NCI-H2107 treated with DMSO at 0.1 percent for 48 hours (cell line): ENCODE data around the gene LRRC17.
A peak's percentile ranks its signal among the peaks of the same experiment; 100 is the strongest.

Experiments
- DNase-seq: peaks from one replicate; lab custom pipeline; 2025; ENCODE audit not compliant: unreplicated experiment; lab: John Stamatoyannopoulos, UW

LRRC17 gene, protein sequence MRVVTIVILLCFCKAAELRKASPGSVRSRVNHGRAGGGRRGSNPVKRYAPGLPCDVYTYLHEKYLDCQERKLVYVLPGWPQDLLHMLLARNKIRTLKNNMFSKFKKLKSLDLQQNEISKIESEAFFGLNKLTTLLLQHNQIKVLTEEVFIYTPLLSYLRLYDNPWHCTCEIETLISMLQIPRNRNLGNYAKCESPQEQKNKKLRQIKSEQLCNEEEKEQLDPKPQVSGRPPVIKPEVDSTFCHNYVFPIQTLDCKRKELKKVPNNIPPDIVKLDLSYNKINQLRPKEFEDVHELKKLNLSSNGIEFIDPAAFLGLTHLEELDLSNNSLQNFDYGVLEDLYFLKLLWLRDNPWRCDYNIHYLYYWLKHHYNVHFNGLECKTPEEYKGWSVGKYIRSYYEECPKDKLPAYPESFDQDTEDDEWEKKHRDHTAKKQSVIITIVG

DNA sequence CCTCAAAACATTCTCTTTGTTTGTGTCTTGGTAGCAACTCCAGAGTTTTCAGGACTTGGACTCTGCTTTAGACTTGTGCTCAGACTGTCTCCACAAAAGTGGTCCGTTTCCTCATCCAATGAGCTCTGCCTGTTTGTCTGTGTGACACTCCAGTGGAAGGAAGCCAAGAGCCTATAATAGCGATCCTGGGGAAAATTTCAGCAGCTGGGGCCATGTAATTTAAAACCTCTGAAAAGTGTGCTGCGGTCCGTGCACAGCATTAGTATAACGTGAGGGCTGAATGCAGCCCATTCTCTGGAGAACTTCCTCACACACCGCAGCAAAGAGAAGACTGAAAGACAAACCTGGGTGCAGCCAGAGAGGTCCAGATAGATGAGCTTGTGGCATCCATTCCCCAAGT lies at the start of gene LRRC17:
Gene LRRC17, plus strand, starts transcription at position 259 of the 400 bp plus-strand sequence. CDS start 20,914 bp downstream, outside the sequence.
- peak; percentile 97 for DNase-seq

GRCh38 chr7:102864958-102865357 lies 47.8 kb upstream of the LRRC17 start:
- DNase-seq, result no peak

- DNase-seq, result no peak
Measured at GRCh38 chr7:102866535-102867215, 46.1 kb upstream of the LRRC17 start.

DNA sequence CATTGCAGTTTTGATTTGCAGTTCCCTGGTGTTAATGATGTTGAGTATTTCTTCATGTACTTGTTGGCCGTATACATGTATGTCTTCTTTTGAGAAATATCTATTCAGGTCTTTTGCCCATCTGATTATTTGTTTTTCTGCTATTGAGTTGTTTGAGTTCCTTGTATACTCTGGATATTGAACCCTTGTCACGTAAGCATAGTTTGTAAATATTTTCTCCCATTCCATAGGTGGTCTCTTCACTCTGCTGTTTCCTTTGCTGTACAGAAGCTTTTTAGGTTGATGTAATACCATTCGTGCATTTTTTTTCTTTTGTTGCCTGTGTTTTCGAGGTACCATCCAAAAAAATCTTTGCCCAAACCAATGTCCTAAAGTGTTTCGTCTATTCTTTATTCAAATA lies 43.6 kb upstream of the LRRC17 start:
- DNase-seq, result no peak

DNA sequence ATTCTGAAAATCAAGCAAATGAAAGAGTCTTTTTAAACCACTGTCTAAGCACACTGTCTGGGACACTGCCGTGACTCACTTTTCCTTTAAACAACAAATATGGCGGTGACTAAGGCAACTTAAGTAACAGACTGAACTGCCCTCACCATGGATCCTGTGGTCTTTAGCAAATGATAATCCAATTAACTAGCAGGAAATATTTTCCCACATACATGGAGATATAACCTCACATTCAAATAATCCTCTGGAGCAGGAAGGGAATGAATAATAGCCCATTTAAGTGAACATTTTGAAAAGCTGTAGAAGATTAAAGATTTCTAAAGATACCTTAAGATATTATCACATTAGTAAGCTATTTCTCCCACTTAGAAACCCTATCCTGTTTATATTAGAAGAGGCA lies 40.3 kb upstream of the LRRC17 start:
- no peak for DNase-seq

DNA sequence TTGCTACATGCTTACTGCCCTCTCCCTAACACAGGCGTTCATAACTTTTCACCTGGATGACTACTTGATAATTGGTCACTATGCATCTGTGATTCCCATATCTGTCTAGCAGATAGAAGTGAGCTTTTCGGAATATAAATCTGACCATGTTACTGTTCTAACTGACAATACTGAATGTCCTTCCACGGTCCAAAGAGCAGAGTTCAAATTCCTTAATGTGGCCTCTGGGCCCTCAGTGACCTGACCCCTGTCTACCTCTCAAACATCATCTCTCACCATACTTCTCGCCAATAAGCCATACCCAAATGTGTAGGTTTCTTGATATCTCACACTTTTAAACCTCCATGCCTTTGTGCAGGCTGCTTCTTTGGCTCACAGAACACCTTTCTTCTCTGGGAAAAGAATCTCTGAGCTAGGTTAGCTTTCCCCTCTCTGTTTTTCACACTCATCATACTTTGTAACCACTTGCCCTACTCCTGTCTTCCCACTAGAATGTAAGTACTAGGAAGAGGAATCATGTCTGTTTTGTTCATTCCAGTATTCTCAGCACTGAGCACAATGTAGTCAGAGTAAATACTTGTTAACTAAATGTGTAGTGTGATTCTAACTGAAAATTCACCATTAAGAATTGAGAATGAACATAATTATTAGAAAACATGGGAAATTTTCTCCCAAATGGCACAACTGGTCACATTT lies 39.2 kb upstream of the LRRC17 start:
- DNase-seq, result no peak

DNA sequence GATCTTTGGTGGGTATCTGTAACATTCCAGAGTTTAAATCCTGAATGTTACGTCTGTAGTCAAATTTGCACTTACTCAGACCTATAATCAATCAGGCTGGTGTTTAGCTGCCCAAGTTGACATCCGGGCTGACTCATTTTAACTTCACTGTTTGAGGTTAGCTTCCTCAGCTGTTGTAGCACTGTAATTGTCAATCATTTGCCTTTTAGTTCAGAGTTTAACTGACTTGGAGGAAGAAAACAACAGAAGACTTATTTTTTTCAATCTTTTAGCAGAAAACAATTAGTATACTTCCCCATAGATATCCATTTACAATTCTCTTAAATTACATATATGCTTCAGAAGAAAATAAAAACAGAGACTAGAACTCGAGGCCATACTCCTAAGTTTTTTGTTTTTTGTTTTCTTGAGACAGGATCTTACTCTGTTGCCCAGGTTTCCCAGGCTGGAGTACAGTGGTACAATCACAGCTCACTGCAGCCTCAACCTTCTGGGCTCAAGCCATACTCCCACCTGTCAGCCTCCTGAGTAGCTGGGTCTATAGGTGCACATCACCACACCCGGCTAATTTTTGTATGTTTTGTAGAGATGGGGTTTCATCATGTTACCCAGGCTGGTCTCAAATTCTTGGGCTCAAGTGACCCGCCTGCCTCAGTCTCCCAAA lies 38.5 kb upstream of the LRRC17 start:
- no peak for DNase-seq

GRCh38 chr7:102874966-102875365 lies 37.8 kb upstream of the LRRC17 start:
- DNase-seq, result no peak

DNA sequence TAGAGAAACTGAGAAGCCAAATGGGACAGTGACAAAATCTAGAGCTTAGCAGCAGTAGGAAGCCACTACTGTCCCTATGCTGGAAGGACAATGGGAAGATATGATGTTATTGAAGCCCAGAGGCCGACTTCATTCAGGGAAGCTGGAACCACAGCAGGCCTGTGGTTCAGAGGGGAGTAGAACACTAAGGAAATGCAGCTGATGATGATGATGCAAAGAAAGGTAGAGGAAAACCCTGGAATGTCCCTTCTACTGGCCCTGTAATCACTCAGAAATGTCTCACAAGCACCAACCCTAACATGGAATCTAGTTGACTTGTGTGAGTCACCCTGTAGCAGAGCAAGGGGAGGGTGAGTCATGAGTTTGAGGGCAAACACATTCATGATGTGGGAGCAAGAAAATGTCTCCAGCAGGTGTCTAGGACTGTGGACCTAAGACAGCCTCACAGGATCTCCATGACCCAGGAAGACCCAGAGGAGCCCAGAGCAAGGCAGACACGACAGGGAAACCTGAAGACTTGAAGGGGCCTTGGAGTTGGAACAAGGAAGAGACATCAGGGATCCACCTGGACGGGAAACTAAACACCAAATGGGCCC lies 37.0 kb upstream of the LRRC17 start:
- DNase-seq, result no peak

GRCh38 chr7:102883098-102883860 lies 29.5 kb upstream of the LRRC17 start:
- no peak for DNase-seq

GRCh38 chr7:102888561-102889233 lies 24.1 kb upstream of the LRRC17 start:
- no peak for DNase-seq

DNA sequence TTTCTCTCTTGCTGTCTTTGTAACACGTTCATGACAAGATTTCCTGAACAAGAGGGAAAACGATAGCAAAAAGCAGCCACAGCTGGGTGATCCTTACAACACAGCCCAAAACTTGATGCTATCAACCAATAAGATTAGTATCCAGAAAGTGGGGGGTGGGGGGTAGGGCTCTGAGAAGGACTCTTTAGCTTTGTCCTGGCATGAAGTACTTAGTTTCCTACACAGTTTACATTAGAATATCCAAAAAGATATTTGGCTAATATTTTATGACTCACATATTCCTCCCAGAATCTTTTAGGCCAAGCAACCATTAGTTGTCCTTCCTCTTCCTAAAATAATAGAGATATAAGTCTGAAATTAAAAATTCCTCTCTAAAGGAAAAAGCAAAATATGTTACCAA lies 22.9 kb upstream of the LRRC17 start:
- no peak for DNase-seq

DNA sequence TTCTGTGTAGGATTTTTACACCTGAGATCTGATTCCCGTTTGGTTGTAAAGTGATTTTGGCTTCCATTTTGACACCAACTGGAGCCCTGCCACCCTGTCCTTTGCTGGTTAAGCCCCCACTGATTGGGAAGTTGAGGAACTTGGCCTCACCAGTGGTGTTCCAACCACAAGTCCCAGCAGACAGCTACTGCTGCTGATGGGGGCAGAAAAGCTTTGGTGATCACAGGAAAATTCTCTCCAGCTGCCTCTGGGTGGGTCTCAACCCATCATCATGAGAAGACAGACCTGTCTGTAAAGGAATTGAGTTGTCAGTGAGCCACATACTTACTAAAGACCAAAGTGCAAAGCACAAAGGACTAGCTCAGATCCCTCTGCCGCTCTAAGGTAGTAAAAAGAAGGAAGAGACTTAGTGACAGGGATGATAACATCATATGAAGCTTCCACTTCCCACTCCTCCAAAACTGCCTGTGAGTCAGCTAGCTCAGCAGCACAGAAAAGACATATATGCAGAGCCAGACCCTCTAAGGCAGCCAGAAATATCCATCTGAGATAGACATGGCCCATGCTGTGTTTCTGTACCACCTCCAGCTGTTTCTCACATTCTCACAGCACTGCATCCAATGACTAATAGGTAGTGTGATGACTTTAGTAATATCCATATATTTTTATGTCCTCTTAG lies 22.4 kb upstream of the LRRC17 start:
- no peak for DNase-seq

DNA sequence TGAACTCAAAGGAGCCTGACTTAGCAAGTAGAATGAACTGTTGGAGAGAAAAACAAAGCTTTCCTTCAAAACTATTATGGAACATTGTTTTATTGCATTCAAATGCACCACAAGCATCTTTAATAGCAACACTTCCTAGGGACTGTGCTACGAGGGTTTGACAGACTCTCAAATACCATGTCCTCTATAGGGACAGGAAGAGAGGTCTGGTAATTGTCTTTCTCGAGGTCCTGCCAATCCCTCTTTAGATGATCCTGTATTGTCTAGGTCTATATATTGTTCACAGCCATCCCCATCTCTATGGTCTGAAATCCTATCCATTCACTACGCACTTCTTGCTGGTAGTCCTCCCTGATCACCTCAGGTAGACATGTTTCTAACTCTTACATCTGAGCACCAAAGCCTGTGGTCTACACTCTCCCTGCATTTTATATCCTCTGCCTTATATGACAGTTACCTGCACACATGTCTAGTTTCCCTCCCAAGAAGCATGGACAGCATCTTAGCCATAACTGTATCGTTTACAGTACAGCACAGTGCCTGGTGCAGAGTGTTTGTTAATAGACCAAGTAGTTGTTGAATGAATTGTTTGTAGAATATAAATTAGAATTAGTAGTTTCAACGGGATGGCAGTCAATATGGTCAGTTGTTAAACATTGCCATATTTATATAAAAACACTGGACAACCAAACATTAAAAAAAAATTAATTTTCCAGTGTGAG lies 21.7 kb upstream of the LRRC17 start:
- DNase-seq, result no peak

- DNase-seq, result no peak
Measured at GRCh38 chr7:102891693-102892261, 21.0 kb upstream of the LRRC17 start.

GRCh38 chr7:102892631-102893278 lies 20.0 kb upstream of the LRRC17 start:
- DNase-seq, result no peak

DNA sequence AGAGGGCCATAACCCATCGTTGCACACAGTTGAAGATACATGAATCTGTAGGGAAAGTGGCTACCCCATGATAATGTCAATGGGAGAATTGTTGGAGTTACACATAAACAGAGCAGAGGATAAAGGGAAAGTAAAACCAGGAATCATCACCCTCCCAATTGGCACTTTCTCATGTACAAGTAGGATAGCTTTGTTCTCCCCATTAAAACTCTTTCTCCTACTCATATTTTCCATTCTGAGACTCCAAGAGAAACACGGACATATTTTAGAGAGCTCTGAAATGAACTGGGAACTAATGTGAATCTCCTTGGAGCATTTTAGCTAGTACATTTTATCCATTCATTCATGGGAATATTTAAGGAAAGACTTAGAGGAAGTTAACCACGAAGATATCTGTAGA lies 17.2 kb upstream of the LRRC17 start:
- DNase-seq, result no peak

GRCh38 chr7:102896585-102896984 lies 16.2 kb upstream of the LRRC17 start:
- no peak for DNase-seq
